Glomerular visceral epithelial cell (primary cell): Measurements from ENCODE around the gene GH1.
A peak's percentile ranks its signal among the peaks of the same experiment; 100 is the strongest.
"Not testable (repeated sequence)": the region's sequence is repeated elsewhere in the genome, so short reads cannot be mapped to it uniquely, and the experiment has no call there.

Experiments
- DNase-seq: peaks from one replicate; pipeline ENCODE4 v3.0.0-alpha.2; 2016; ENCODE audit errors: extremely low spot score

GH1 gene

GRCh38 chr17:63926164-63926563 lies 7.5 kb upstream of the GH1 start:
- no peak for DNase-seq

GRCh38 chr17:63925615-63926014 lies 7.0 kb upstream of the GH1 start:
- DNase-seq: no peak

GRCh38 chr17:63922402-63922801 lies 3.8 kb upstream of the GH1 start:
- not testable (repeated sequence) for DNase-seq

- not testable (repeated sequence) for DNase-seq
Measured at GRCh38 chr17:63920779-63921178, 2.1 kb upstream of the GH1 start.

- not testable (repeated sequence) for DNase-seq
Measured at GRCh38 chr17:63920050-63920449, 1.4 kb upstream of the GH1 start.

GRCh38 chr17:63919311-63919723 lies 678 bp upstream of the GH1 start:
- peak; percentile 56 for DNase-seq

DNA sequence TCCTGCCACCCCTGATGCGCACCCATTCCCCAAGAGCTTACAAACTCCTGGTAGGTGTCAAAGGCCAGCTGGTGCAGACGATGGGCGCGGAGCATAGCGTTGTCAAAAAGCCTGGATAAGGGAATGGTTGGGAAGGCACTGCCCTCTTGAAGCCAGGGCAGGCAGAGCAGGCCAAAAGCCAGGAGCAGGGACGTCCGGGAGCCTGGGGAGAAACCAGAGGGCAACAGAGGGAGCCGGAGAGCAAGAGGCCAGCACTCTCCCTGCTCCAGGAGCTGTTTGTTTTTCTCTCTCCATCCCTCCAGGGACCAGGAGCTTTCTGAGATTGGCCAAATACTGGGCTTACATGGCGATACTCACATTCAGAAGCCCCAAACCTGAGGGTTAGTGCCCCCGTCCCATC lies 334 bp downstream of the GH1 start:
- DNase-seq: no peak

DNA sequence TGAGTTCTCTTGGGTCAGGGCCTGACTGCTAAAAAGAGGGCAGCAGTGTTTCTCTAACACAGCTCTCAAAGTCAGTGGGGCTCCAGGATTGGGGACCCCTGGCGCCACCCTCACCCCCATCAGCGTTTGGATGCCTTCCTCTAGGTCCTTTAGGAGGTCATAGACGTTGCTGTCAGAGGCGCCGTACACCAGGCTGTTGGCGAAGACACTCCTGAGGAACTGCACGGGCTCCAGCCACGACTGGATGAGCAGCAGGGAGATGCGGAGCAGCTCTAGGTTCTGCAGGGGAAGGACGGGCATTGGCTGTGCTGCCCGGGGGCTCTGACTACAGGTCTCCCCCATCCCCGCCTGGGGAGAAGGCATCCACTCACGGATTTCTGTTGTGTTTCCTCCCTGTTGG lies 993 bp downstream of the GH1 start:
- no peak for DNase-seq

GRCh38 chr17:63917206-63917605 lies 1.4 kb downstream of the GH1 start:
- DNase-seq: not testable (repeated sequence)

DNA sequence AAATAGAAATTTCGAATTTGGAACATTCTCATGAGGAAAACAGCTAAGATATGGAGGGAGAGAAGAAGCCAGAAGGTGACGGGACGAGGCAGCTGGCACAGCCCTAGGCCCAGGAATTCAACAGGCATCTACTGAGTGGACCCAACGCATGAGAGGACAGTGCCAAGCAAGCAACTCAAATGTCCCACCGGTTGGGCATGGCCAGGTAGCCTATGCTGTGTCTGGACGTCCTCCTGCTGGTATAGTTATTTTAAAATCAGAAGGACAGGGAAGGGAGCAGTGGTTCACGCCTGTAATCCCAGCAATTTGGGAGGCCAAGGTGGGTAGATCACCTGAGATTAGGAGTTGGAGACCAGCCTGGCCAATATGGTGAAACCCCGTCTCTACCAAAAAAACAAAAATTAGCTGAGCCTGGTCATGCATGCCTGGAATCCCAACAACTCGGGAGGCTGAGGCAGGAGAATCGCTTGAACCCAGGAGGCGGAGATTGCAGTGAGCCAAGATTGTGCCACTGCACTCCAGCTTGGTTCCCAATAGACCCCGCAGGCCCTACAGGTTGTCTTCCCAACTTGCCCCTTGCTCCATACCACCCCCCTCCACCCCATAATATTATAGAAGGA lies 2.0 kb downstream of the GH1 start:
- DNase-seq: no peak

DNA sequence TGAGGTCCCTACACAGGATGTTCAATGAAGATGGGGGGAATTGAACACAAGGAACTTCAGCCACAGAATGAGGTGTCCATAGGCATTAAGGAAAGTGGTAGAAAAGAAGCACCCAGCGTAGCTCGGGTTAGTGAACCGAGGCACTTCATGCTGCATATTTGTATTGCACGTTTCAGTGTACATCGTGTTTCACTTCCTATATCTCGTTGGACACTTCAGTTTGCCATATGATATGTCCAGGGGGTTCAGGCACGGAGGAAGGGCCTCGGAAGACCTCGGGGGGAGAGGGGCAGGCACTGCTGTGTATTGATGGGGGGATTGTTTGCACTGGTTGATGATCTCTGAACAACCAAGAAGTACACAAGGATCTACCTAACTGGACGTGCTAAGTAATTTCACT lies 2.9 kb downstream of the GH1 start:
- DNase-seq: not testable (repeated sequence)

DNA sequence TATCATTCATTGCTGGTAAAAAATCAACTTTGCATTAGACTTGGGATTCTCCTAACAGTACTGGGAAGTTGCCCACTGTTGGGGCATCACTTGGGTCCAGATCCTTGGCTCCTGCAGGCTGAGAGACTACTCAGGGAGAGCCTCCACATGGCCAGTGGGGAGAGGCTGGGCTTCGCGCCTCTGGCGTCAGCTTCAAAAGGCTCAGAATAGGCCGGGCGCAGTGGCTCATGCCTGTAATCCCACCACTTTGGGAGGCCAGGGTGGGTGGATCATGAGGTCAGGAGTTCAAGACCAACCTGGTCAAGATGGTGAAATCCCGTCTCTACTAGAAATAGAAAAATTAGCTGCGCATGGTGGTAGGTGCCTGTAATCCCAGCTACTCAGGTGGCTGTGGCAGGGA lies 4.2 kb downstream of the GH1 start:
- no peak for DNase-seq

- DNase-seq: peak; percentile 37
Measured at GRCh38 chr17:63911657-63912100, 7.0 kb downstream of the GH1 start.

DNA sequence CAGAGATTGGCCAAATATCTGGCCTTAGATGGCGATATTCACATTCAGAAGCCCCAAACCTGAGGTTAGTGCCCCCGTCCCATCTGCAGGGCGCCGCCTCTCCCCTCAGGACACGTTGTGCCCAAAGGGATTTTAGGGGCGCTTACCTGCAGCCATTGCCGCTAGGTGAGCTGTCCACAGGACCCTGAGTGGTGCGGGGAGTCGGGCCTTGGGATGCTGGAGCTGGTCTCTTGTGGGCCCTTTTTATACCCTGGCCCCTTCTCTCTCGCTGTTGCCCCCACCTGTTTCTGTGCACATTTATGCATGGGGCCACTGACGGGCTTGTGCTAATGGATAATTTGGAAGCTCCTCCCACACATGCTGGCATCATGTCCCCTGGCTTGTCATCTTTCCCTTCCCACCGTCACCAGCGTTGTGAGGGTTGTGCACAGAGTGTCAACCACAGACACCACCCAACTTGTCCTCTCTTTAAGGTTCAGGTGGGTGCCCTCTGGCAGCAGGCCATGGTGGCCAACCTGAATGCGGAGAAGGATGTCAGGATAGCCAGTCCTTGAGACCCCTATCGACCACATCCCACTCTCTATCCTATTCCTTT lies 7.5 kb downstream of the GH1 start, which contains the start of gene CSHL1:
Gene CSHL1 (minus strand): TSS at position 218 of the 595 bp plus-strand sequence. CDS start 62 bp downstream, at position 156.
- no peak for DNase-seq

DNA sequence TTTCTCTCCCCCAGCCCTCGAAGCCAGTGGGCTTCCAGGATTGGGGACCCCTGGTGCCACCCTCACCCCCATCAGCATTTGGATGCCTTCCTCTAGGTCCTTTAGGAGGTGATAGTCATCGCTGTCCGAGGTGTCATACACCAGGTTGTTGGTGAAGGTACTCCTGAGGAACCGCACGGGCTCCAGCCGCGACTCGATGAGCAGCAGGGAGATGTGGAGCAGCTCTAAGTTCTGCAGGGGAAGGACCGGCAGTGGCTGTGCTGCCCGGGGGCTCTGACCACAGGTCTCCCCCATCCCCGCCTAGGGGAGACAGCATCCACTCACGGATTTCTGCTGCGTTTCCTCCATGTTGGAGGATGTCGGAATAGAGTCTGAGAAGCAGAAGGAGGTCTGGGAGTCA lies 8.5 kb downstream of the GH1 start:
- no peak for DNase-seq

GRCh38 chr17:63909586-63909985 lies 9.1 kb downstream of the GH1 start:
- not testable (repeated sequence) for DNase-seq

DNA sequence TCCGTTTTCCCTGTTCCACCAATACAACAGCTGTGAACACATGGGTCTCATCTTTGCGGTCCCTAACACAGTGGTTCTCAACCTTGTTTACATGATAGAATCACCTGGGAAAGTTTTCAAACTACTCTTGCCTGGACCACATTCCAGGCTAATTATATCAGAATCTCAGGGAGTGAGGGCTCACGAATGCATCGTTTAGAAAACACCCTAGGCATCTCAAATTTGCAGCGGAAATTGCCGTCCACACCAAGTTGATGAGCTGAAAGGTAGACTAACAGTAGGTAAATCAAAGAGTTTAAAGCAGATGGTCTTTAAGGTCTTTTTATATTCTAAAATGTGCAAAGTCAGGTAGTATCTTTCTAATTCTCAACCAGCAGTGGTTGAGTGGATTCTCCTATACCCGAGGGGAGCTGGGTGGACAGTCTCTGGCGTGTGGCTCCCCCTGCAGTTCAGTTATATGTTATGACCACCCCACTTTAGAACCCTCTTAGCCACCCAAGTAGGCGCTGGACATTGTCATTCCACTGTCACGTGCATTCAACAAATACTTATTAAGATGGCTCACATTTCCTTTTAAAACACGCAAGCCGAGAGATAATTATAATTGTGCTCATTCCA lies 11.4 kb downstream of the GH1 start:
- not testable (repeated sequence) for DNase-seq

GRCh38 chr17:63904796-63905195 lies 13.8 kb downstream of the GH1 start:
- not testable (repeated sequence) for DNase-seq

DNA sequence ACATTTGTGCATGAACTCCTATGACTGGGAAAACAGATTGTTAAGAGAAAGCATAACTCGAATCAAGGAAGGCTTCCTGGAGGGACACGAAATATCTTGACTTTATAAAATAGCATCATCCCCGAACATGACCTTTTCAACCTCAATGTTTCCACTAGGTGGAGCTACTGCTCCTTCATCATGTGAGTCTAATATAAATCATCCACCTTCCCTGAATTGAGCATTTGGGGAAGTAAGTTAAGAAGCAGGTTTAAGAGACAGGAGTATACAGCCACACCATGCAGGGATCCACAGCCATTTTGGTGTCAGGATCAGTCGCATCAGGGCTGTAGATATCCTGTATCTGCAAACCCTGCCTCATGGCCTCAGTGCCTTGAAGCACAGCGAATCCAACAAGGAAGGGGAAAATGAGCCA lies 14.8 kb downstream of the GH1 start:
- not testable (repeated sequence) for DNase-seq

DNA sequence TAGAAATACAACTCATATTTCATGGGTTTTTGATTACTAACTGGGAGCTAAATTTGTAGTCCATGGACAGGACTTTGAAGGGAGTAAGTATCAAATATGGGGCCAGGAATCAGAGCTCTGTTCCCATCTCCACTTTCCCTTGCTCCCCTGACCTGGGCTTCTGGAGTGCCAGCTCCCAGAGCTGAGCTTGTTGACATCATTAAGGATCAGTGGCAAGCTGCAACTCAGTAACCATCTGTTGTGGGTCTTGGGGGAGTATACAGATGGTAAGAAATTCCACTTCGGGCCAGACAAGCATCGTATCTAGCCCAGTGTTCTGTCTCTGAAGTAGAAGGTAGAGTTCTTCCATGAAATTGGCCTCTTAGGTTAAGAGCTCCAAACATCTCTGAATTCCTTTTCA lies 16.7 kb downstream of the GH1 start:
- not testable (repeated sequence) for DNase-seq

- DNase-seq: not testable (repeated sequence)
Measured at GRCh38 chr17:63898899-63899798, 19.5 kb downstream of the GH1 start.
